HG02798 (cell line): ENCODE measurements around the gene DGKK.
"Not testable (repeated sequence)": the region's sequence is repeated elsewhere in the genome, so short reads cannot be mapped to it uniquely, and the experiment has no call there.

ENCODE experiments used
- ATAC-seq: cut with Tn5 transposase; IDR thresholded peaks from one replicate; pipeline ENCODE4 v1.9.1; 2021; ENCODE audit warnings: mild to moderate bottlenecking; ENCODE audit not compliant: unreplicated experiment, poor library complexity

The DGKK gene

DNA sequence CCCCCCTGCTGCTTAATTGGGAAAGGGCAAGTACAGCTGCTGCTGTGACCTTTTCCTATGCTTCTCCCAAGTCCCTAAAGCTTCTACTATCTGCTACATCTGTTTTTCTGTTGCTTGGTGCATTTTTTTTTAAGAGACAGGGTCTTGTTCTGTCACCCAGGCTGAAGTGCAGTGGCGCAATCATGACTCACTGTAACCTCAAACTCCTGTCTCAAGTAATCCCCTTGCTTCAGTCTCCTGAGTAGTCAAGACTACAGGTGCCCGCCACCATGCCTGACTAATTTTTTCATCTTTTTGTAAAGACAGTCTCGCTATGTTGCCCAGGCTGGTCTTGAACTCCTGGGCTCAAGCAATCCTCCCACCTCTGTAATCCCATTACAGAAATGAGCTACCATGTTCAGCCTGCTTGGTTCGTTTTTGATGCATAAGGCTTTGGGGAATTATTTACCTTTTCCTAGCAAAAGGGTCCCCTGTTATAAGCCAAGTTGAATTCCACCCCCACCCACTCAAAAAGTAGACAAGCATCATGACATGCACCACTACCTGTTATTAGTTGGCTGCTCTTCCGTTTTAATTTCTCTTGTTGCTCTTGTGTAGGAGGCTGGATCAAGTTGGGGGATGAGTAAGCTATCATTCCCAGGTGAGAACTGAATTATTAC lies 39.6 kb downstream of the DGKK start:
- no peak for ATAC-seq

DNA sequence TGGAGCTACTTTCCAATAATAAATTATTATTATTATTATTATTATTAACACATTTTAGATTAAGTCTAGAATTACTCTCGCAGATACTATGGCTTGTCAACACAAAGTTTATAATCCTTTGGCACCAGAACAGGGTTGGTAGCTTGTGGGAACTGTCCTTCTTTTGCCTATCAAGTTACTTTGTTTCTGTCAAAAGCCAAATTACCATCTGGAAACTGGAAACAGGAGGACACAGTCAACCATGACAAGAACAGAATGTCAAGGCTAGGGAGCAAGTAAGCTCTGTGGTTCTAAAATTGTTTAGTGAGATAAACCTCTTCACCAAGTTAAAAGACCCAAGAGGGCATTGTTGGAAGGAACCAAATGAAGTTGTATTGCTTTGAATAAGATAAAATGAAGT lies 42.5 kb downstream of the DGKK start:
- no peak for ATAC-seq

DNA sequence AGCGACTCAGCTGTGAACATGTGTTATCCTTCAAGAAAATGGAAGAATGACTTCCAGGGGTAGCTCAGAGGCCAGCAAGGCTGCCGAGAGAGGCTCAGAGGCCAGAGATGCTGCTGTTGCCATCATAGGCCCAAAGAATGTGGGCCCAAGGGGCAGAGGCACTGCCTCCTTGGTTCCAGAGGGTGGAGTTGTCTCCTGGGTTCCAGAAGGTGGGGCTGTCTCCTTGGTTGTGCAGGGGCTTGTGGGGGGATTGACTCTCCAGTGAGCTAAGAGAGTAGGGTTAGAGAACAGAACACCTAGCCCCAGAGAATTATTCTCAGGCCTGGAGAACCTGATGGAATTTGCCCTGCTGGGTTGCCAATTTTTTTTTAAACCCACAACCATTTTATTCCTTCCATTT lies 62.6 kb downstream of the DGKK start:
- no peak for ATAC-seq

DNA sequence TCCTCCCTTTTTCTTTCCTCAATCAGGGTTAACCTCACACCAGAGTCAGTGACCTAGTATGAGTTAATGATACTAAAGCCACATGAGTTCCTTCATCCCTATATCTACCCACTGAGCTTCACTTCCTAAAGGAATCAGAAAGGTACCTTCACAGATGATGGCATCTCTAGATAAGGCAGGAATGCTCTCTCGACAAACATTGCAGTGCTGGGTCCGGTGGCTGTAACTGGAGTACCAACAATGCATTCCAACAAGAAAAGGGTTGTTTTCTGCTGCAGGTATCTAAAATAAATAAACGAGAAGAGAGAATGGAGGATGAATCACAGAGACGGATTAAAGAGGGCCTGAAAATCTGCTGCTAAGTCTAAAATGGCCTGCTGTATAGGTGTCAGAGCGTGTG lies 66.7 kb downstream of the DGKK start:
- ATAC-seq: no peak

DNA sequence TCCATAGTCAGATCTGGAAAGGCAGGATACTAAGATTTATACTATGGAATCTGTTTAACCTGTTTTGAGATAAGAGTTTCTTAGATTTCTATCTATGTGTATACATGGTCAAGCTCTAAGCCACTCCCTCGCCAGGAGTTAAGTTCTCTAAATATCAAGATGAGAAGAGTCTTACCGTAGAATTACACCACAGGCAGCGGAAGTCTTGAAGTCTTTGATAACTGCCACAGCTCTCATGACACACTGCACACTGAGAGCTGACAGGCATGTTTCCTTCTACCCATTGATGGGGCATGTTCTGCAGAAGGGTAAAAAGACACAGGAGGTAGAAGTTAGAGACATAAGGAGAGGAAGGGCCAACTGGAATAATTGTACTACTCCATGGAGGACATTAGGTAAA lies 67.7 kb downstream of the DGKK start:
- ATAC-seq: no peak

DNA sequence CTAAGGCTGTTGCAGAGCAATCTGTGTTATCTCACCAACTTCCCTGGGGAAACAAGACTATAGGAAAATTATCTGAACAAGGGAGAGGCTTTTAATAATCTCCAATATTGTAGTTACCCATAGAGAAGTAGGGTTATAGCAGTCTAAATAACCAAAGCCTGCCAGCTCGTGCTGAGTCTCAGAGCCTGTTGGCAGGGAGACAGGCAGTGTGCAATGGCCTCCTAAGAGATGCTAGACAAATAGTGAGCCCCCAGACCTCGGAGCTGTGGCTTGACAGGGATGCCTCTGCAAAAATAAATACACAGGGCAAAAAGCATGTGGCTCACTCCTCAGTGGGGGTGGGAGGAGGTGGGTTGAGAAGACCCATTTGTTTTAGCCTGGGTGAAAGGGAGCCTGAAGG lies 76.7 kb downstream of the DGKK start:
- no peak for ATAC-seq

DNA sequence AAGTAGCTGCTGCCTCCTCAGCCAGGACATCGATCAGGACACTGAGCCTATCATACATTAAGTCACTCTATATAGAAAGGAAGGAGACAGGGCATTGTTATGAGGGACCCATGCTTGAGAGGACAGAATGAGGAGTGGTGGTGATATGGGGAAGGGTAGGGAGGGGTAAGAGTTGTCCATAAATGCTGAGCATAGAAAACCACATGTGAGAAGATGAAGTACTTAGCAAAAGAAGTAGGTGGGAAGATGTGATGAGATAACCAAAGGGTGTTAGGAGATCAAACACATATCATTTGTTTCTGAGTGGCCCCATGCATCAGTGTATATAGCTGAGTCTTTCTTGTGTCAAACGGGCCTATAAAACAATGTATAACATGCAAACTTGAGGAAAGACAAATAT lies 84.1 kb downstream of the DGKK start:
- no peak for ATAC-seq

DNA sequence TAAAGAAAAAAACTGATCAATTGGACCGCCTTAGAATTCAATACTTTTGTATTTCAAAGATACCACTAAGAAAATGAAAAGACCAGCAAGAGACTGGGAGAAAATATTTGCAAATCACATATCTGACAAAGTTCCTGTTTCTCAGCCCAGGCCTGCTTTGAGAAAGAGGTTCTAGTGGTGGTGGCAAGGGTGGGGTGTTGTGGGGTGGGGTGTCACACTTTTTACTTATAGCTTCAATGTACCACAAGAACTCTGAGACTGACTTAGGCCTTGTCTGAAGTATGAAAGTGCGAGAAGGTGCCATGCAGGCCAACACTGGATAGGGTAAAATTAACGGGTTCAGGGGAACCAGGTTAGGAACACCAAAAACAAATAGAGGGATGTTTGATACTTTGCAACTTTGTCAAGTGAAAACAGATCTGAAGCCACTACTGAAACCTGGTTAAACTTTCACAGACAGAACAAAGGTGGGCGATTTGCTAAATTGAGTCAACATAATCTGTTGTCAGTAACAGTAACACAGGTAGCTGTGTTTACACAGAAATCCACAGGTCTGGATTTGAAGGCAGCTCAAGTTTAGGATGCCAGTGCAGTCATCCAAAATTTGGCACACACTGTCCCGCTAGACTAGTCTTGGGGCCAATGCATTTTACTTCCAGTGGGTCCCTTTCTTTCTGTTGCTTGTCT lies 88.8 kb downstream of the DGKK start:
- no peak for ATAC-seq

DNA sequence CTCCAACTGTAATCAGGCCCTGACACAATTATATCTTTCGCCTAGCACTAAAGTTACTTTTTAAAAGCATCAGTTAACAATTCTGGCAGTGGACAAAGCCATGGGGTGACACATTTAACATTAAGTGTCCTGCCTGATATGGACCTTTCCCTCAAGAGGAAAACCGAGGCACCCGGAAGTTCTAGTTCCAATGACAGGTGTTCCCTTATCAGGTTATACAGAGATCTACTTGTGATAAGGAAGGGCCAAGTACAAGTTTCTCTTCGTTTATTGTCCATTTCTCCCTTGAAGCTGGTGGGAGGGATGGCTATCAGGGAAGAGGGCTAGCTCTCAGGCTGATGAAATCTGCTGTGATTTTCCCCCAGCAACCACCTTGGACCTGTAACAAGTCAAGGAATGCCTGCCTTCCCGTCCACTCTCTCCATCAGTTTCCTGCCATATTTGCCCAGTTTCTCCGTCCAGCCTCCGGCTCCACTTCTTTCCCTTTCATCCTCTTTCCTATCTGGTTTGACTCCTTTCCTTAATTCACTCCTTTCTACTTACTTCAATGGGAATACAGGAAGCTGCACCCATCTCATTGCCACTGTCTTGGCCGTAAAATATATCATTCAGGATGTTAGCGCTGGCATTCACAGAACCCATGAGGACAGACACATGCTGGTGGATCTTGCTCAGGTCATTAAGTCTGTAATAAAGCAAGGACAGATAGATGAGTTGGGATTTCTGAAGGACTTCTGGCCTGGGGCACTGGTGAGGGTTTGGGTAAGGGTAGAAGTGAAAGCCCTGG lies 95.0 kb downstream of the DGKK start:
- ATAC-seq: no peak

DNA sequence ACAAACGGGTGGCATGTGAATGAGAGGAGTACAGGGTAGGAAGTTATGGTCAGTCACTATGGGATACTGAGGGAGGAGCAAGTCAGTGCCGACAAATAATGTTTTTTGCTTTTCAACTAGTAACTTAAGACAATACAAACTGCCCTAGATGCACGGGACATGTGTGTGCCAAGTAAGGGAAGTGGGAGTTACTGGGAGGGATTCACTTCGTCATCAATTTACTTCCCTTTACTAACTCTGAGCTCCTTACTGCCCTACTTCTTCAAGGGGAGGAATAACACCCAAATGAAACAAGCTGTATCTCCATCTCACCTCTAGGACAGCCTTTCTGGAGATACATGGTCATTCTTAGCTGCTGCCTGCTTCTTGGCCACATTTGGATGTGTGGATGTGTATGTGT lies 97.7 kb downstream of the DGKK start:
- no peak for ATAC-seq

DNA sequence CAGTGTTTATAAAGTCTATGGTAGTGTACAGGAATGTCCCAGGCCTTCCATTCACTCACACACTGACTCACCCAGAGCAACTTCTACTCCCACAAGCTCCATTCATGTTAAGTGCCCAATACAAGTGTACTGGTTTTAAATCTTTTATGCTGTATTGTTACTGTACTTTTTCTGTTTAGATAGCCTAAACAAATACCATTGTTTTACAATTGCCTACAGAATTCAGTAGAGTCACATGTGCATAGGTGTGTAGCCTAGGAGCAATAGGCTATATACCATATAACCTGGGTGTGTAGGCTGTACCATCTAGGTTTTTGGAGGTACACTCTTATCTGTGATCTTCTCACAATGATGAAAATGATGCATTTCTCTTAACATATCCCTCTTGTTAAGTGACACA lies 126.7 kb downstream of the DGKK start:
- no peak for ATAC-seq

DNA sequence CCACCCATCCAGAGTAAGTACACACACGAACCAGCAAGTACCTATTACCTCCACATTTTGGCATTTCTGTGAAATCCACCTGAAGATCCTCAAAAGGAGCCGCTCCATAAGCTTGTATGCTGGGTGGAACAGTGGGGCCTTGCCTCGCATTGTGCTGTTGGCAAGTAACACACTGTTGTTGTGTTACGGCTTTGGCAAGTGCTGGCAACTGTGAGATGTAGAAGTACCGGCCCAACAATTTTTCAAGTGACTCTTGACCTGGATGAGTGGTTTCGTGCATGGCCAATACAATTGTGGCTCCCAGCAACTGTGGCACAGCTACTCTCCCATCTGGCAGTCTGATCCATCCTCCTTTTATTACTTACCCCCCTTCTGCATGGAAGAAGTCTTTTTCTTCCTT lies 137.3 kb downstream of the DGKK start:
- no peak for ATAC-seq

DNA sequence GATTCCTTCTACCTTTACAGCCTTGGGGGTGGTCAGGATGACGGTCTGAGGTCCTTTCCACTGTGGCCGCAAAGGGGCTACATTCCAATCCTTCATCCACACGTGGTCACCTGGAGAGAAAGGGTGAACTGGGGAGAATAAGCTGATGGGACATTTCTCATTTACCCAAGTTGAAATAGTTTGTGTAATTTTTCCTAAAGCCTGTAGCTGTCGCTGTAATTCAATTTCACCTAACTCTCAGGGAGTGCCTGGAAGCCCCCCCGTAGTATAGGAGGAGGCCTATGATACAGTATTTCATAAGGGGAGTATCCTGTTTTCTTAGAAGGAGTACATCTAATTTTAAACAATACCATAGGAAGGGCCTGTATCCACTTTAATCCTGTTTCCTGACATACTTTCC lies 138.0 kb downstream of the DGKK start:
- not testable (repeated sequence) for ATAC-seq

DNA sequence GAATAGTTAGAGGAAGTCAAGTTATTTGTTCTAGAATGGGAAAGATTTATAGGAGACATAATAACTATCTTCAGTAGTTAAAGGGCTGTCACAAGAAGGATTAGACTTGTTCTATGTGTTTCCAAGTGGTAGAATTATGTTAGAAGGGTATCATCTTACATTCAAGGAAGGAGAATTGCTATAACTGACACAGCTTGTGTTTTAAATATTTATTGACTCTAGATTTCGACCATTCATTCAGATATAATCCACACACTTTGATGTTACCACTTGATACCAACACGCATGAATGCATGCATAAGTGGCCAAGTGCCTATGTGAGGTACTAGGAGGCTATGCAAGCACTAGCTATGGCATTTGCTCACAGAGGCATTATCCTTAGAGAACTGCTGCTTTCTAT lies 143.4 kb downstream of the DGKK start:
- no peak for ATAC-seq
